Measurements from ENCODE around the gene ETS1.

DNA sequence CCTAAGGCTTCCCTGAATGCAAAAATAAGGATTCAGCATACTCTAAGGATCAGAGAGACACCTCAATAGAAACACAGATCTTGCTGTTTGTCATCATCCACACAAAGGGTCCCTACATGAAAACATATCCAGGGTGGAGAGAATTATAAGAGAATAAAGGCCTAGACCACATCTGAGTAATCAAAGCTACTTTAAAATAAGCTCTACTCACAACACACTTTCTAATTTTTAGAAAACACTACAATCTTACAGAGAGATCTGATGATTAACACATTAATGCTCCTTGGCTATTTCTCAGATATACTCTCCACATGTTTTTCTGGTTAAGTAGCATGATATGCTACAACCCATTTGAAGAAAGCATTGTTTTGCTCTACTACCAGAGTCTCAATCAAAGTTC lies 108.2 kb downstream of the ETS1 start:
- TF ChIP-seq EP300 (conservative IDR thresholded peaks at IDR 0.05; ENCODE audit: poor library complexity, severe bottlenecking) (no peak), TAF1 (IDR thresholded peaks at IDR 0.05; ENCODE audit: low read depth) (no peak), EZH2 (IDR thresholded peaks at IDR 0.05; ENCODE audit: borderline replicate concordance, insufficient read depth, low read length, poor library complexity, severe bottlenecking) (no peak), POLR2AphosphoS5 (IDR thresholded peaks at IDR 0.05) (no peak), RAD21 (conservative IDR thresholded peaks at IDR 0.05) (no peak), SMC3 (conservative IDR thresholded peaks at IDR 0.05; ENCODE audit: poor library complexity) (no peak), MXI1 (conservative IDR thresholded peaks at IDR 0.05; ENCODE audit: poor library complexity, severe bottlenecking) (no peak)
- TF ChIP-seq, protein P1, sequence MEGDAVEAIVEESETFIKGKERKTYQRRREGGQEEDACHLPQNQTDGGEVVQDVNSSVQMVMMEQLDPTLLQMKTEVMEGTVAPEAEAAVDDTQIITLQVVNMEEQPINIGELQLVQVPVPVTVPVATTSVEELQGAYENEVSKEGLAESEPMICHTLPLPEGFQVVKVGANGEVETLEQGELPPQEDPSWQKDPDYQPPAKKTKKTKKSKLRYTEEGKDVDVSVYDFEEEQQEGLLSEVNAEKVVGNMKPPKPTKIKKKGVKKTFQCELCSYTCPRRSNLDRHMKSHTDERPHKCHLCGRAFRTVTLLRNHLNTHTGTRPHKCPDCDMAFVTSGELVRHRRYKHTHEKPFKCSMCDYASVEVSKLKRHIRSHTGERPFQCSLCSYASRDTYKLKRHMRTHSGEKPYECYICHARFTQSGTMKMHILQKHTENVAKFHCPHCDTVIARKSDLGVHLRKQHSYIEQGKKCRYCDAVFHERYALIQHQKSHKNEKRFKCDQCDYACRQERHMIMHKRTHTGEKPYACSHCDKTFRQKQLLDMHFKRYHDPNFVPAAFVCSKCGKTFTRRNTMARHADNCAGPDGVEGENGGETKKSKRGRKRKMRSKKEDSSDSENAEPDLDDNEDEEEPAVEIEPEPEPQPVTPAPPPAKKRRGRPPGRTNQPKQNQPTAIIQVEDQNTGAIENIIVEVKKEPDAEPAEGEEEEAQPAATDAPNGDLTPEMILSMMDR (IDR thresholded peaks at IDR 0.05; ENCODE audit: poor library complexity, severe bottlenecking): no peak
- TF ChIP-seq, protein P2, sequence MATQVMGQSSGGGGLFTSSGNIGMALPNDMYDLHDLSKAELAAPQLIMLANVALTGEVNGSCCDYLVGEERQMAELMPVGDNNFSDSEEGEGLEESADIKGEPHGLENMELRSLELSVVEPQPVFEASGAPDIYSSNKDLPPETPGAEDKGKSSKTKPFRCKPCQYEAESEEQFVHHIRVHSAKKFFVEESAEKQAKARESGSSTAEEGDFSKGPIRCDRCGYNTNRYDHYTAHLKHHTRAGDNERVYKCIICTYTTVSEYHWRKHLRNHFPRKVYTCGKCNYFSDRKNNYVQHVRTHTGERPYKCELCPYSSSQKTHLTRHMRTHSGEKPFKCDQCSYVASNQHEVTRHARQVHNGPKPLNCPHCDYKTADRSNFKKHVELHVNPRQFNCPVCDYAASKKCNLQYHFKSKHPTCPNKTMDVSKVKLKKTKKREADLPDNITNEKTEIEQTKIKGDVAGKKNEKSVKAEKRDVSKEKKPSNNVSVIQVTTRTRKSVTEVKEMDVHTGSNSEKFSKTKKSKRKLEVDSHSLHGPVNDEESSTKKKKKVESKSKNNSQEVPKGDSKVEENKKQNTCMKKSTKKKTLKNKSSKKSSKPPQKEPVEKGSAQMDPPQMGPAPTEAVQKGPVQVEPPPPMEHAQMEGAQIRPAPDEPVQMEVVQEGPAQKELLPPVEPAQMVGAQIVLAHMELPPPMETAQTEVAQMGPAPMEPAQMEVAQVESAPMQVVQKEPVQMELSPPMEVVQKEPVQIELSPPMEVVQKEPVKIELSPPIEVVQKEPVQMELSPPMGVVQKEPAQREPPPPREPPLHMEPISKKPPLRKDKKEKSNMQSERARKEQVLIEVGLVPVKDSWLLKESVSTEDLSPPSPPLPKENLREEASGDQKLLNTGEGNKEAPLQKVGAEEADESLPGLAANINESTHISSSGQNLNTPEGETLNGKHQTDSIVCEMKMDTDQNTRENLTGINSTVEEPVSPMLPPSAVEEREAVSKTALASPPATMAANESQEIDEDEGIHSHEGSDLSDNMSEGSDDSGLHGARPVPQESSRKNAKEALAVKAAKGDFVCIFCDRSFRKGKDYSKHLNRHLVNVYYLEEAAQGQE (IDR thresholded peaks at IDR 0.05; ENCODE audit: borderline replicate concordance): no peak
